CD14-positive monocyte (primary cell): Measurements from ENCODE around the gene EME2. TPM values are rescaled to one million over a fixed set of nuclear protein-coding genes. Genes with fewer than 3 reads are reported as not detected.

ENCODE experiments used
- DNase-seq, 3 donors: peaks; one replicate each; pipeline ENCODE4 v3.0.0-alpha.2; 2011 to 2022
- H2AFZ ChIP-seq: 2 replicates; pipeline ENCODE4 v1.6.0; 2012; ENCODE audit warnings: mild to moderate bottlenecking, low read depth, low read length, inconsistent platforms; ENCODE audit not compliant: insufficient read depth, poor library complexity, severe bottlenecking
- H3K27ac ChIP-seq, 2 donors: 1 replicate in 1 of 2; 2 replicates in 1 of 2; pipeline ENCODE4 v1.5.1; 2012 to 2013; ENCODE audit warnings: low read length in 2 of 2, control low read depth in 1 of 2, inconsistent platforms in 1 of 2, low read depth in 1 of 2, mild to moderate bottlenecking in 1 of 2
- H3K27me3 ChIP-seq, 2 donors: one replicate each; pipeline versions ENCODE4 v1.6.0 to v1.6.1; 2011 to 2013; ENCODE audit warnings: low read length in 2 of 2; ENCODE audit not compliant: control insufficient read depth in 2 of 2, insufficient read depth in 2 of 2
- H3K36me3 ChIP-seq, 2 donors: replicated peaks in 1 of 2; 1 replicate in 1 of 2; 2 replicates in 1 of 2; pipeline versions ENCODE4 v1.5.1 to v1.6.1; 2012 to 2013; ENCODE audit warnings: low read length in 2 of 2, control low read depth in 1 of 2, inconsistent platforms in 1 of 2, mild to moderate bottlenecking in 1 of 2; ENCODE audit not compliant: insufficient read depth in 2 of 2, control insufficient read depth in 1 of 2
- H3K4me1 ChIP-seq, 2 donors: 1 replicate in 1 of 2; 2 replicates in 1 of 2; pipeline versions ENCODE4 v1.5.1 to v1.6.1; 2012 to 2013; ENCODE audit warnings: low read length in 2 of 2, control low read depth in 1 of 2, inconsistent platforms in 1 of 2, mild to moderate bottlenecking in 1 of 2, moderate library complexity in 1 of 2; ENCODE audit not compliant: insufficient read depth in 2 of 2, control insufficient read depth in 1 of 2
- H3K4me2 ChIP-seq: replicated peaks from 2 replicates; pipeline ENCODE3; 2012; ENCODE audit warnings: low read length, moderate library complexity, mild to moderate bottlenecking; ENCODE audit not compliant: poor library complexity, severe bottlenecking; ENCODE audit errors: extremely low read depth
- H3K4me3 ChIP-seq, 3 experiments: fragments of 200-600 bp in 1 of 3; sonication (generic) in 1 of 3; replicated peaks in 1 of 3; 1 replicate in 2 of 3; 2 replicates in 1 of 3; pipeline ENCODE4 v1.5.1; 2011 to 2013; ENCODE audit warnings: low read length in 3 of 3, mild to moderate bottlenecking in 3 of 3, control low read depth in 2 of 3, low read depth in 2 of 3, inconsistent platforms in 1 of 3, moderate library complexity in 1 of 3
- H3K79me2 ChIP-seq: 2 replicates; pipeline ENCODE4 v1.6.0; 2012; ENCODE audit warnings: mild to moderate bottlenecking, control low read depth, inconsistent platforms, low read length, moderate library complexity; ENCODE audit not compliant: insufficient read depth
- H3K9ac ChIP-seq: 2 replicates; pipeline ENCODE4 v1.6.0; 2017; ENCODE audit warnings: low read length, mild to moderate bottlenecking; ENCODE audit not compliant: insufficient read depth, poor library complexity, severe bottlenecking
- H3K9me3 ChIP-seq, 2 donors: replicated peaks in 1 of 2; 1 replicate in 1 of 2; 2 replicates in 1 of 2; pipeline versions ENCODE4 v1.5.1 to v1.6.1; 2012 to 2013; ENCODE audit warnings: low read length in 2 of 2, control low read depth in 1 of 2; ENCODE audit not compliant: control insufficient read depth in 1 of 2, insufficient read depth in 1 of 2
- H4K20me1 ChIP-seq: 2 replicates; pipeline ENCODE4 v1.6.0; 2012; ENCODE audit warnings: mild to moderate bottlenecking, low read length, control low read depth, moderate library complexity; ENCODE audit not compliant: insufficient read depth
- H3K27ac Mint-ChIP-seq, 7 donors: one replicate each; pipeline ENCODE4 v1.8.0; 2020; ENCODE audit warnings: mild to moderate bottlenecking in 7 of 7, mixed read lengths in 7 of 7, moderate library complexity in 6 of 7, inconsistent platforms in 2 of 7
- H3K27me3 Mint-ChIP-seq, 3 donors: one replicate each; pipeline ENCODE4 v1.8.0; 2021 to 2022; ENCODE audit warnings: low read depth in 3 of 3, mild to moderate bottlenecking in 3 of 3, mixed read lengths in 3 of 3, moderate library complexity in 3 of 3, inconsistent platforms in 1 of 3
- H3K36me3 Mint-ChIP-seq, 2 donors: one replicate each; pipeline ENCODE4 v1.8.0; 2020; ENCODE audit warnings: mixed read lengths in 2 of 2, inconsistent platforms in 1 of 2, mild to moderate bottlenecking in 1 of 2
- H3K4me1 Mint-ChIP-seq: one replicate; pipeline ENCODE4 v1.8.0; 2020; ENCODE audit warnings: mild to moderate bottlenecking, mixed read lengths
- H3K4me3 Mint-ChIP-seq, 2 donors: one replicate each; pipeline ENCODE4 v1.8.0; 2020; ENCODE audit warnings: mild to moderate bottlenecking in 2 of 2, mixed read lengths in 2 of 2, moderate library complexity in 1 of 2
- H3K9me3 Mint-ChIP-seq, 7 donors: one replicate each; pipeline ENCODE4 v1.8.0; 2020 to 2022; ENCODE audit warnings: mixed read lengths in 7 of 7, mild to moderate bottlenecking in 6 of 7, moderate library complexity in 6 of 7, inconsistent platforms in 2 of 7
- WGBS: methylation state at CpG from one replicate; pipeline ENCODE4 v1.1.5; 2013; ENCODE audit warnings: missing lambda C conversion rate; ENCODE audit not compliant: insufficient coverage; 5-methylcytosine and 5-hydroxymethylcytosine counted together
- intact Hi-C, 2 donors: fragments of 100-400 bp; cut with micrococcal nuclease; formaldehyde crosslinking; loops; one replicate each; pipeline versions ENCODE4 v1.15.0 to v1.15.1; 2023
- polyA plus RNA-seq, 3 donors: library from polyadenylated mRNA; depleted of rRNA in 1 of 3; unstranded in 2 of 3; stranded (reverse) in 1 of 3; fragments of 300-500 nt in 2 of 3; fragments of >200 nt in 1 of 3; fragmentation: Illumina TruSeq in 2 of 3; gene quantifications; 1 replicate in 2 of 3; 2 replicates in 1 of 3; pipeline ENCODE4 v1.2.3, GENCODE V29; 2012 to 2021
- TF ChIP-seq, protein P1 (sequence below): fragments of 200-600 bp; IDR thresholded peaks from one replicate; pipeline ENCODE4 v1.8.0; 2022; ENCODE audit warnings: antibody characterized with exemption, mild to moderate bottlenecking

EME2 gene
- polyA plus RNA-seq, 3 donors = 0.26 to 36.6 (median 0.48) TPM

GRCh38 chr16:1745900-1746692 lies 26.5 kb upstream of the EME2 start:
- no peaks in the 10 kb centered on the region for H3K27me3 ChIP-seq
- WGBS = 98% methylated on average over 24 of the region's 29 CpGs
- intact Hi-C loops = no loop called here
- Mint-ChIP-seq H3K4me1 (no peaks in the 10 kb centered on the region), H3K9me3 (peaks cover 0 to 2% (median 0%) of the 10 kb centered on the region in 7 donors), H3K27ac (peak overlapping the region in 2 of 7 donors; percentile 20 to 45), H3K36me3 (peaks cover 57 to 81% of the 10 kb centered on the region in 2 donors), H3K4me3 (no peak overlapping the region), H3K27me3 (no peaks in the 10 kb centered on the region)
- no peak overlapping the region for H3K4me3 ChIP-seq
- no peaks in the 10 kb centered on the region for H3K4me1 ChIP-seq
- H3K9me3 ChIP-seq = no peaks in the 10 kb centered on the region
- no peak overlapping the region for H3K4me2 ChIP-seq
- no peak overlapping the region for H3K9ac ChIP-seq
- DNase-seq = no peak
- no peak overlapping the region for H3K27ac ChIP-seq
- H2AFZ ChIP-seq = no peak overlapping the region
- TF ChIP-seq, protein P1, sequence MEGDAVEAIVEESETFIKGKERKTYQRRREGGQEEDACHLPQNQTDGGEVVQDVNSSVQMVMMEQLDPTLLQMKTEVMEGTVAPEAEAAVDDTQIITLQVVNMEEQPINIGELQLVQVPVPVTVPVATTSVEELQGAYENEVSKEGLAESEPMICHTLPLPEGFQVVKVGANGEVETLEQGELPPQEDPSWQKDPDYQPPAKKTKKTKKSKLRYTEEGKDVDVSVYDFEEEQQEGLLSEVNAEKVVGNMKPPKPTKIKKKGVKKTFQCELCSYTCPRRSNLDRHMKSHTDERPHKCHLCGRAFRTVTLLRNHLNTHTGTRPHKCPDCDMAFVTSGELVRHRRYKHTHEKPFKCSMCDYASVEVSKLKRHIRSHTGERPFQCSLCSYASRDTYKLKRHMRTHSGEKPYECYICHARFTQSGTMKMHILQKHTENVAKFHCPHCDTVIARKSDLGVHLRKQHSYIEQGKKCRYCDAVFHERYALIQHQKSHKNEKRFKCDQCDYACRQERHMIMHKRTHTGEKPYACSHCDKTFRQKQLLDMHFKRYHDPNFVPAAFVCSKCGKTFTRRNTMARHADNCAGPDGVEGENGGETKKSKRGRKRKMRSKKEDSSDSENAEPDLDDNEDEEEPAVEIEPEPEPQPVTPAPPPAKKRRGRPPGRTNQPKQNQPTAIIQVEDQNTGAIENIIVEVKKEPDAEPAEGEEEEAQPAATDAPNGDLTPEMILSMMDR = no peak
- no peaks in the 10 kb centered on the region for H3K79me2 ChIP-seq
- peaks cover 80 to 90% of the 10 kb centered on the region in 2 donors for H3K36me3 ChIP-seq
- peaks cover 34% of the 10 kb centered on the region for H4K20me1 ChIP-seq

DNA sequence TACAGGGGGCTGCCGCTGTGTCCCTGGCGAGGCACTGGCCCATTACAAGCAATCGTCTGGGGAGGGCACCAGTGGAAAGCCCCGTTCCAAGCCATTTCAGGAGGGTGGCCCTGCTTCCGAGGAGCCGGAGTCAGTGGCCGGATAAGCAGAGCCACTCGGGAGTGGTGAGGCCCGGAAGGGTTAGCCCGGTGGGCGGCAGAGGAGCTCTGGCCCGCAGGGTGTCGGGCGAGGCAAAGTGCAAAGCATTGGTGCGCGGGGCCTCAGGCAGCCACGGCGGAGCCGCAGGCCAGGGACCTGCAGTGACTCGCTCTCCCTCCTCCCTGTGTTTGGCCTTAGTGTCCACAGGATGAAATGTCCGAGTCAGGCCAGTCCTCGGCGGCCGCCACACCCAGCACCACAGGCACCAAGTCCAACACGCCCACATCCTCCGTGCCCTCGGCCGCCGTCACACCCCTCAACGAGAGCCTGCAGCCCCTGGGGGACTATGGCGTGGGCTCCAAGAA lies 25.9 kb upstream of the EME2 start:
- Mint-ChIP-seq H3K9me3 (peaks cover 0 to 2% (median 0%) of the 10 kb centered on the region in 7 donors), H3K27ac (peak overlapping the region in 1 of 7 donors; percentile 7), H3K4me1 (no peaks in the 10 kb centered on the region), H3K27me3 (no peaks in the 10 kb centered on the region), H3K36me3 (peaks cover 63 to 88% of the 10 kb centered on the region in 2 donors), H3K4me3 (no peak overlapping the region)
- H3K9ac ChIP-seq = no peak overlapping the region
- H3K4me2 ChIP-seq = no peak overlapping the region
- no peaks in the 10 kb centered on the region for H3K27me3 ChIP-seq
- intact Hi-C loops = no loop called here
- H3K4me1 ChIP-seq = no peaks in the 10 kb centered on the region
- DNase-seq = no peak
- WGBS = over 99% methylated on average over 24 of the region's 31 CpGs
- H3K79me2 ChIP-seq = no peaks in the 10 kb centered on the region
- H3K4me3 ChIP-seq = no peak overlapping the region
- TF ChIP-seq, protein P1 = no peak
- H4K20me1 ChIP-seq = peaks cover 30% of the 10 kb centered on the region
- no peaks in the 10 kb centered on the region for H3K9me3 ChIP-seq
- no peak overlapping the region for H2AFZ ChIP-seq
- H3K27ac ChIP-seq = no peak overlapping the region
- peaks cover 85 to 90% of the 10 kb centered on the region in 2 donors for H3K36me3 ChIP-seq
